HEK293T (cell line): Measurements from ENCODE around the gene TLE3.

Source experiments
- CTCF ChIA-PET: fragments of 350-600 bp; formaldehyde crosslinking; extraction: SDS; loops from one replicate; lab custom pipeline; 2021; ENCODE audit warnings: antibody characterized with exemption, inconsistent platforms; lab: Yijun Ruan, JAX
- POLR2A ChIA-PET: fragments of 350-600 bp; formaldehyde crosslinking; extraction: SDS; loops from one replicate; lab custom pipeline; 2020; ENCODE audit warnings: antibody characterized with exemption, inconsistent platforms; lab: Yijun Ruan, JAX
- DNase-seq: peaks from one replicate; pipeline ENCODE4 v3.0.0; 2012; ENCODE audit warnings: mixed read lengths; ENCODE audit errors: extremely low spot score
- ARNT ChIP-seq: fragments of 450-650 bp; IDR thresholded peaks from 2 replicates; pipeline ENCODE4 v1.6.1; 2017; ENCODE audit warnings: mild to moderate bottlenecking
- BHLHE40 ChIP-seq: fragments of 450-650 bp; IDR thresholded peaks from 2 replicates; pipeline ENCODE4 v1.6.1; 2016; ENCODE audit warnings: mild to moderate bottlenecking, moderate library complexity, borderline replicate concordance
- CTBP1 ChIP-seq: fragments of 450-650 bp; IDR thresholded peaks from 2 replicates; pipeline ENCODE4 v1.6.1; 2016; ENCODE audit warnings: borderline replicate concordance
- ELF4 ChIP-seq: fragments of 450-650 bp; IDR thresholded peaks from 2 replicates; pipeline ENCODE4 v1.6.1; 2017; ENCODE audit warnings: antibody characterized with exemption
- FOXA1 ChIP-seq: fragments of 450-650 bp; IDR thresholded peaks from 2 replicates; pipeline ENCODE4 v1.6.1; 2016; ENCODE audit warnings: mild to moderate bottlenecking
- FOXK2 ChIP-seq: fragments of 450-650 bp; IDR thresholded peaks from 2 replicates; pipeline ENCODE4 v1.6.1; 2016; ENCODE audit warnings: mild to moderate bottlenecking
- FOXM1 ChIP-seq: fragments of 450-650 bp; IDR thresholded peaks from 2 replicates; pipeline ENCODE4 v1.6.1; 2017; ENCODE audit warnings: mild to moderate bottlenecking, borderline replicate concordance
- HDGF ChIP-seq: fragments of 450-650 bp; IDR thresholded peaks from 2 replicates; pipeline ENCODE4 v1.6.1; 2017; ENCODE audit warnings: antibody characterized with exemption, borderline replicate concordance
- L3MBTL2 ChIP-seq: fragments of 450-650 bp; conservative IDR thresholded peaks from 2 replicates; pipeline ENCODE4 v1.6.1; 2016; ENCODE audit warnings: mild to moderate bottlenecking
- LEF1 ChIP-seq: fragments of 450-650 bp; IDR thresholded peaks from 2 replicates; pipeline ENCODE4 v1.6.1; 2017; ENCODE audit warnings: mild to moderate bottlenecking, borderline replicate concordance
- NFRKB ChIP-seq: fragments of 450-650 bp; IDR thresholded peaks from 2 replicates; pipeline ENCODE4 v1.6.1; 2016; ENCODE audit warnings: mild to moderate bottlenecking, moderate library complexity
- SP1 ChIP-seq: fragments of 450-650 bp; IDR thresholded peaks from 2 replicates; pipeline ENCODE4 v1.6.1; 2017
- SUZ12 ChIP-seq: fragments of 450-650 bp; IDR thresholded peaks from 2 replicates; pipeline ENCODE4 v1.6.1; 2016; ENCODE audit warnings: mild to moderate bottlenecking
- TARDBP ChIP-seq: fragments of 450-650 bp; IDR thresholded peaks from 2 replicates; pipeline ENCODE4 v1.6.1; 2016
- ZNF384 ChIP-seq: fragments of 450-650 bp; IDR thresholded peaks from 2 replicates; pipeline ENCODE4 v1.6.1; 2016
- TF ChIP-seq, protein P1 (sequence below): fragments of 450-650 bp; IDR thresholded peaks from 2 replicates; pipeline ENCODE4 v1.6.1; 2016

The TLE3 gene

GRCh38 chr15:70020229-70020628 is 77.5 kb downstream of the TLE3 start:
- ChIA-PET POLR2A (no interaction called here), CTCF (no interaction called here)
- DNase-seq = no peak
- TF ChIP-seq TARDBP (no peak), ZNF384 (no peak), BHLHE40 (no peak), HDGF (no peak), LEF1 (no peak), SUZ12 (no peak), FOXK2 (no peak), FOXA1 (no peak), NFRKB (no peak), FOXM1 (no peak), L3MBTL2 (no peak), SP1 (no peak), ARNT (no peak), CTBP1 (no peak)
- TF ChIP-seq, protein P1, sequence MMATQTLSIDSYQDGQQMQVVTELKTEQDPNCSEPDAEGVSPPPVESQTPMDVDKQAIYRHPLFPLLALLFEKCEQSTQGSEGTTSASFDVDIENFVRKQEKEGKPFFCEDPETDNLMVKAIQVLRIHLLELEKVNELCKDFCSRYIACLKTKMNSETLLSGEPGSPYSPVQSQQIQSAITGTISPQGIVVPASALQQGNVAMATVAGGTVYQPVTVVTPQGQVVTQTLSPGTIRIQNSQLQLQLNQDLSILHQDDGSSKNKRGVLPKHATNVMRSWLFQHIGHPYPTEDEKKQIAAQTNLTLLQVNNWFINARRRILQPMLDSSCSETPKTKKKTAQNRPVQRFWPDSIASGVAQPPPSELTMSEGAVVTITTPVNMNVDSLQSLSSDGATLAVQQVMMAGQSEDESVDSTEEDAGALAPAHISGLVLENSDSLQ = no peak

GRCh38 chr15:70018646-70019600 is 78.8 kb downstream of the TLE3 start:
- ChIA-PET CTCF (interaction anchor here (0.7 kb wide), 1 partner anchor 951 kb away, joined by 5 read pairs; no protein-coding TSS in a partner anchor), POLR2A (no interaction called here)
- TF ChIP-seq CTBP1 (no peak), BHLHE40 (no peak), FOXM1 (no peak), LEF1 (no peak), ARNT (no peak), NFRKB (no peak), HDGF (no peak), ZNF384 (no peak), FOXA1 (no peak), L3MBTL2 (no peak), SUZ12 (no peak), TARDBP (no peak), SP1 (no peak), FOXK2 (no peak), ELF4 (no peak)
- TF ChIP-seq, protein P1 = no peak
- no peak for DNase-seq

GRCh38 chr15:70017801-70018200 is 79.9 kb downstream of the TLE3 start:
- ChIA-PET POLR2A (no interaction called here), CTCF (interaction anchor here (0.6 kb wide), 1 partner anchor 791 kb away, joined by 10 read pairs; no protein-coding TSS in a partner anchor)
- no peak for DNase-seq
- TF ChIP-seq FOXM1 = no peak
- no peak for TF ChIP-seq FOXA1
- no peak for TF ChIP-seq ELF4
- TF ChIP-seq ARNT = no peak
- no peak for TF ChIP-seq FOXK2
- no peak for TF ChIP-seq TARDBP
- no peak for TF ChIP-seq L3MBTL2
- no peak for TF ChIP-seq LEF1
- TF ChIP-seq ZNF384 = no peak
- TF ChIP-seq, protein P1 = no peak
- no peak for TF ChIP-seq SUZ12
- TF ChIP-seq CTBP1 = no peak
- TF ChIP-seq BHLHE40 = no peak
- TF ChIP-seq HDGF = no peak
- no peak for TF ChIP-seq NFRKB
- no peak for TF ChIP-seq SP1

- no peak for TF ChIP-seq CTBP1
- no peak for TF ChIP-seq FOXK2
- TF ChIP-seq NFRKB = no peak
- TF ChIP-seq ARNT = no peak
- no peak for TF ChIP-seq L3MBTL2
- no peak for TF ChIP-seq SP1
- TF ChIP-seq TARDBP = no peak
- TF ChIP-seq BHLHE40 = no peak
- no peak for TF ChIP-seq ELF4
- no peak for TF ChIP-seq LEF1
- TF ChIP-seq FOXM1 = no peak
- TF ChIP-seq ZNF384 = no peak
- TF ChIP-seq SUZ12 = no peak
- TF ChIP-seq HDGF = no peak
- POLR2A ChIA-PET = no interaction called here
- CTCF ChIA-PET = no interaction called here
- no peak for DNase-seq
Measured at GRCh38 chr15:70017025-70017424, 80.7 kb downstream of the TLE3 start.

DNA sequence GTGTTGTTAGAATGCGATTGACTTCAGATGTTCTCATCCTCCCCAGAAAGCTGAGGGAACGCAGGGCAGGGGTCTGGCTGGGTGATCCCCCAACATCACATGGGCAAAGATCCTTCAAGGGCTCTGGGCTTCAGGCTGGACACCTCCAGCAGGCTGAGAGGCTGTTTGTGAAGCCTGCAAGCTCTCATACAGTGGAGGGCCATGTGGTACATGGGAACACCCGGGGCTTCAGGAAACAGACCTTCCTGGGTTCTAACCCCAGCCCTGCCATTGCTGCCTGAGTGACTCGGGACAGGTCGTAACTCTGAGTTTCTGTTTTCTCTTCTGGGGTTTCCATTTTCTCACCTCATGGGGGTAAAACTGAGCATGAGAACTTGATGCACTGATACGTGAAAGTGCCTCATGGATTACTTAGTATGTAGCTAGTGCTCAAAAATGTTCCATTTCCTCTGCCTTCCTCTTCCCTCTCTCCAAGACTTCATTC is 81.2 kb downstream of the TLE3 start:
- DNase-seq = no peak
- CTCF ChIA-PET = no interaction called here
- TF ChIP-seq FOXK2 = no peak
- TF ChIP-seq ZNF384 = no peak
- no peak for TF ChIP-seq FOXA1
- TF ChIP-seq ARNT = no peak
- TF ChIP-seq NFRKB = no peak
- no peak for TF ChIP-seq CTBP1
- TF ChIP-seq FOXM1 = no peak
- no peak for TF ChIP-seq ELF4
- TF ChIP-seq BHLHE40 = no peak
- no peak for TF ChIP-seq HDGF
- no peak for TF ChIP-seq L3MBTL2
- no peak for TF ChIP-seq TARDBP
- no peak for TF ChIP-seq LEF1
- TF ChIP-seq, protein P1 = no peak
- TF ChIP-seq SUZ12 = no peak
- TF ChIP-seq SP1 = no peak
- POLR2A ChIA-PET = no interaction called here
